ENCODE results near the gene KLHL26.

The KLHL26 gene

DNA sequence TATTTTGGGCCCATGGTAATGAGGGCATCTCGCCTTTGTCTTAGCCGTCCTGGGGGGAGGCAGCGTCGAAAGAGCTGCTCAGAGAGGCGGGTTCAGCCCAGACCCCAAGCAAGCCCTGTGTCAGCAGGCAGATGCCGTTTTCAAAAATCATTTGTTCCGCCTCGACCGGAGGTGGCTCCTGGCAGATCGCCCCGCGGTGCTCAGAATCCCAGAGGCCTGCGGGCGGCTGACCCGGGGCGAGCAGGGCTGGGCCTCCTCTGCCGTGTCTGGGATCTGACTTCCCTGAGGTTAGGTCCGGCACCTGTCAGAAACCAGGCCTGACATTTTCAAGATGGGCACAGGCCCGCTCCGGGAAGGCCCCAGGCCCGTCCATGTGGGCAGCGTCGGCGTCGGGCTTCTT lies 82.7 kb downstream of the KLHL26 start:
- Histone ChIP-seq H3K36me3 (ENCODE audit: control insufficient read depth in 2 of 2, insufficient read depth in 1 of 2, low read length in 2 of 2) (no peaks in the 10 kb centered on the region), H3K4me1 (ENCODE audit: control insufficient read depth, insufficient read depth, low read length) (no peaks in the 10 kb centered on the region), H3K4me3 (ENCODE audit: low read depth, low read length) (no peak overlapping the region), H3K27ac (ENCODE audit: extremely low read depth, low read depth, low read length) (no peak overlapping the region), H3K9me3 (ENCODE audit: control insufficient read depth, insufficient read depth, low read depth, low read length) (no peaks in the 10 kb centered on the region)
- TF ChIP-seq ZNF792 (tag by site-specific recombination; IDR thresholded peaks at IDR 0.05), result no peak
- TF ChIP-seq, protein P1, sequence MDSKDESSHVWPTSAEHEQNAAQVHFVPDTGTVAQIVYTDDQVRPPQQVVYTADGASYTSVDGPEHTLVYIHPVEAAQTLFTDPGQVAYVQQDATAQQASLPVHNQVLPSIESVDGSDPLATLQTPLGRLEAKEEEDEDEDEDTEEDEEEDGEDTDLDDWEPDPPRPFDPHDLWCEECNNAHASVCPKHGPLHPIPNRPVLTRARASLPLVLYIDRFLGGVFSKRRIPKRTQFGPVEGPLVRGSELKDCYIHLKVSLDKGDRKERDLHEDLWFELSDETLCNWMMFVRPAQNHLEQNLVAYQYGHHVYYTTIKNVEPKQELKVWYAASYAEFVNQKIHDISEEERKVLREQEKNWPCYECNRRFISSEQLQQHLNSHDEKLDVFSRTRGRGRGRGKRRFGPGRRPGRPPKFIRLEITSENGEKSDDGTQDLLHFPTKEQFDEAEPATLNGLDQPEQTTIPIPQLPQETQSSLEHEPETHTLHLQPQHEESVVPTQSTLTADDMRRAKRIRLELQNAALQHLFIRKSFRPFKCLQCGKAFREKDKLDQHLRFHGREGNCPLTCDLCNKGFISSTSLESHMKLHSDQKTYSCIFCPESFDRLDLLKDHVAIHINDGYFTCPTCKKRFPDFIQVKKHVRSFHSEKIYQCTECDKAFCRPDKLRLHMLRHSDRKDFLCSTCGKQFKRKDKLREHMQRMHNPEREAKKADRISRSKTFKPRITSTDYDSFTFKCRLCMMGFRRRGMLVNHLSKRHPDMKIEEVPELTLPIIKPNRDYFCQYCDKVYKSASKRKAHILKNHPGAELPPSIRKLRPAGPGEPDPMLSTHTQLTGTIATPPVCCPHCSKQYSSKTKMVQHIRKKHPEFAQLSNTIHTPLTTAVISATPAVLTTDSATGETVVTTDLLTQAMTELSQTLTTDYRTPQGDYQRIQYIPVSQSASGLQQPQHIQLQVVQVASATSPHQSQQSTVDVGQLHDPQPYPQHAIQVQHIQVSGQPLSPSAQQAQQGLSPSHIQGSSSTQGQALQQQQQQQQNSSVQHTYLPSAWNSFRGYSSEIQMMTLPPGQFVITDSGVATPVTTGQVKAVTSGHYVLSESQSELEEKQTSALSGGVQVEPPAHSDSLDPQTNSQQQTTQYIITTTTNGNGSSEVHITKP (tag by site-specific recombination; IDR thresholded peaks at IDR 0.05), result no peak
- CTCF ChIA-PET, result no interaction called here
- POLR2A ChIA-PET, result no interaction called here

Data from HEK293 (cell line).